WI38 (cell line): Measurements from ENCODE around the gene FNDC3B.

Experiments
- H3K4me3 ChIP-seq: 2 replicates; pipeline ENCODE4 v1.5.1; 2011; ENCODE audit warnings: low read depth, mild to moderate bottlenecking, control low read depth, low read length
- CTCF ChIP-seq: IDR thresholded peaks from 2 replicates; pipeline ENCODE4 v1.5.1; 2012; ENCODE audit warnings: low read depth, mild to moderate bottlenecking, control low read depth, low read length

FNDC3B gene

GRCh38 chr3:172082269-172082668 lies 42.9 kb downstream of the FNDC3B start:
- TF ChIP-seq CTCF: no peak
- H3K4me3 ChIP-seq: no peak overlapping the region

- TF ChIP-seq CTCF: no peak
These were observed 43.6 kb downstream of the FNDC3B start for GRCh38 chr3:172082820-172083513.

GRCh38 chr3:172083995-172084409 lies 44.6 kb downstream of the FNDC3B start:
- TF ChIP-seq CTCF: no peak
- no peak overlapping the region for H3K4me3 ChIP-seq

More at GRCh38 chr3:172082820-172083513, 43.6 kb downstream of the FNDC3B start:
- H3K4me3 ChIP-seq: no peak overlapping the region

- TF ChIP-seq CTCF: no peak
- no peak overlapping the region for H3K4me3 ChIP-seq
These were observed 45.6 kb downstream of the FNDC3B start for GRCh38 chr3:172084871-172085556.

GRCh38 chr3:172085557-172085895 lies 46.1 kb downstream of the FNDC3B start:
- no peak overlapping the region for H3K4me3 ChIP-seq
- no peak for TF ChIP-seq CTCF

- no peak overlapping the region for H3K4me3 ChIP-seq
- no peak for TF ChIP-seq CTCF
These were observed 46.7 kb downstream of the FNDC3B start for GRCh38 chr3:172086071-172086470.

- TF ChIP-seq CTCF: no peak
- H3K4me3 ChIP-seq: no peak overlapping the region
These were observed 47.8 kb downstream of the FNDC3B start for GRCh38 chr3:172087198-172087597.
